ENCODE data around the gene SLC26A1.

SLC26A1 gene

DNA sequence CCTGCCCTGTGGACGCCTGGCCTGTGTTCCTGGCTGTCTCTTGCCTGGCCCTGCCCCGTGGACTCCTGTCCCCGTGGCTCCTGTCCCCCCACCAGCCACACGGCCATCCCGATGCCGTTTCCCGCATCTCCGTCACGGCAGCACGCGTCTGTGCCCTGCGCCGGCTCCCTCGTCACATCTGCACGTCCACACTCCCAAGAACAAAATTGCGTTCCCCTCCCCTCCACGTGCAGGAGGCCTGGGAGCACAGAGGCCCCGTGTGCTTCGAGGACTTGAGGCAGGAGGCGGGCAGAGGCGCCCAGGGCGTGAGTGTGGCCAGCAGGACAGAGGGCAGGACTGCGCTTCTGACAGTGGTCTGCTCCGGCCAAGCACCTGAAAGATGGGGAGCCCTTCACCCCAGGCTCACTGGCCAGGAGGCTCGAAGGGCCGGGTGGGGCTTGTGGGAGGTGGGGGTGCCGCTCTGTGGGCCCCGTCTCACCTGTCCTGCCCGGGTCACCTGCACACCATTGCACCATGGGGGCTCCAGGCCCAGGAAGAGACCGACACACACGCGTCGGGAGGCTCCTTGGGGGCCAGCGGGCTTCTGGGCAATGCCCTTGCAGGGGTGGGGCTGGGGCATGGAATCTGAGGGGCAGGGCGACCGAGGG is 35.5 kb upstream of the SLC26A1 start:
- DNase-seq, result no peak

DNA sequence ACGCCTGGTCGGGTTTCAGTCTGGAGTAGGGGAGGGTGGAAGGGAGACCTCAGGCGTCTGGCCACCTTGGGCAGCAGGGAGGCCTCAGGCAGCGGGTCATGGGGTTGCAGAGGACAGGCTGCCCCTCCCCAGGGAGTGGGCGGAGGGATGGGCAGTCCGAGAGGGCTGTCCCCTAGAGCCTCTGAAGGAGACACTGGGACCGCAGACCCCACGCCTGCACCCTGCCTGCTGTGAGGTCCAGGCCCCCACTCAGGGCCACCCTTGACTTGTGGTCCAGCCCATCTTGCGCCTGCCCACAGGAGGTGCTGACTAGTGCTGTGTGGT is 34.7 kb upstream of the SLC26A1 start:
- DNase-seq, result no peak

DNA sequence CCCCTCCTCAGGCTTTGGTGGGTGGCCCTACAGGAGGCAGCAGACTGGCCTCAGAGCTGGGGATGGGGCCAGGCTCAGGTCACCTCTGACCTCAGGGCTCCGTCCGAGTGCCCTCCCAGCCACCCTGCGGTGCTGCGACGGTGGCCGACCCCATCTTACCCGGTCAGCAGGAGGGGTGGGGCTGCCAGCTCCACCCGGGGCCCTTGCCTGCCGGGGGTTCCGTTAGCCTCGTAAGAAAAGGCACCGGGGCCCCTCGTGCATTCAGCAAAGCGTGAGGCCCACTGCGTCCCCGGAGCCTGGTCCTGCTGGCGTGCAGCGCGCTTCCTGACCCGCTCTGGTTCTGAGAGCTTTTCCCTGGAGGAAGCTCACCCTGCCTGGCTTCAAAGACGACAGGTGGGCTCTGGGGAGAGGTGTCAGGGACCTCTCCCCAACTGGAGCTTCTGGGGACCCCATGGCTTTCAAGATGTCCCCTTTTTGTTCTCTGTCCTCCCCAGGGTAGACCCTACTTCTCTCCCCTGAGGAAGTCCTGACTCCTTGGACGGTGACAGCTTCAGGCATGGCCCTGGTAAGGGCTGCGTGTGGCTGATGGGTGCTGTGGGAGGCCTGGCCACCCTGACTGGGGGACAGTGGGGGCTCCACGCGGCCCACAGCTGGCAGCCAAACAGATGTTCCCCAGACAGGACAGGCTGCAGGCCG is 34.2 kb upstream of the SLC26A1 start:
- no peak for DNase-seq

DNA sequence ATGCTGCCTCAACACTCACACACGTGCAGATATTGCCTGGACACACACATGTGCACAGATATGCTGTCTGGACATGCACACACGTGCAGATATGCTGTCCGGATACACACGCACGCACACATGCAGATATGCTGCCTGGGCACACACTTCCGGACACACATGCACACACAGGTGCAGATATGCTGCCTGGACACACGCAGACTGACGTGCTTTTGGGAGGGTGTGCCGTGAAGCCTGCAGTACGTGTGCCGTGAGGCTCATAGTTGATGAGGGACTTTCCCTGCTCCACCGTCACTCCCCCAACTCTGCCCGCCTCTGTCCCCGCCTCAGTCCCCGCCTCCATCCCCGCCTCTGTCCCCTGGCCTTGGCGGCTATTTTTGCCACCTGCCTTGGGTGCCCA is 32.9 kb upstream of the SLC26A1 start:
- DNase-seq, result peak in 1 of 4 experiments; percentile 48

DNA sequence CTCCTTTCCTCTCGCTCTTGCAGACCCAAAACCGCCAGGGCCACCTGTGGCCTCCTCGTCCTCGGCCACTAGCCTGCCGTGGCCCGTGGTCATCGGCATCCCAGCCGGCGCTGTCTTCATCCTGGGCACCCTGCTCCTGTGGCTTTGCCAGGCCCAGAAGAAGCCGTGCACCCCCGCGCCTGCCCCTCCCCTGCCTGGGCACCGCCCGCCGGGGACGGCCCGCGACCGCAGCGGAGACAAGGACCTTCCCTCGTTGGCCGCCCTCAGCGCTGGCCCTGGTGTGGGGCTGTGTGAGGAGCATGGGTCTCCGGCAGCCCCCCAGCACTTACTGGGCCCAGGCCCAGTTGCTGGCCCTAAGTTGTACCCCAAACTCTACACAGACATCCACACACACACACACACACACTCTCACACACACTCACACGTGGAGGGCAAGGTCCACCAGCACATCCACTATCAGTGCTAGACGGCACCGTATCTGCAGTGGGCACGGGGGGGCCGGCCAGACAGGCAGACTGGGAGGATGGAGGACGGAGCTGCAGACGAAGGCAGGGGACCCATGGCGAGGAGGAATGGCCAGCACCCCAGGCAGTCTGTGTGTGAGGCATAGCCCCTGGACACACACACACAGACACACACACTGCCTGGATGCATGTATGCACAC is 31.8 kb upstream of the SLC26A1 start:
- DNase-seq, result no peak

DNA sequence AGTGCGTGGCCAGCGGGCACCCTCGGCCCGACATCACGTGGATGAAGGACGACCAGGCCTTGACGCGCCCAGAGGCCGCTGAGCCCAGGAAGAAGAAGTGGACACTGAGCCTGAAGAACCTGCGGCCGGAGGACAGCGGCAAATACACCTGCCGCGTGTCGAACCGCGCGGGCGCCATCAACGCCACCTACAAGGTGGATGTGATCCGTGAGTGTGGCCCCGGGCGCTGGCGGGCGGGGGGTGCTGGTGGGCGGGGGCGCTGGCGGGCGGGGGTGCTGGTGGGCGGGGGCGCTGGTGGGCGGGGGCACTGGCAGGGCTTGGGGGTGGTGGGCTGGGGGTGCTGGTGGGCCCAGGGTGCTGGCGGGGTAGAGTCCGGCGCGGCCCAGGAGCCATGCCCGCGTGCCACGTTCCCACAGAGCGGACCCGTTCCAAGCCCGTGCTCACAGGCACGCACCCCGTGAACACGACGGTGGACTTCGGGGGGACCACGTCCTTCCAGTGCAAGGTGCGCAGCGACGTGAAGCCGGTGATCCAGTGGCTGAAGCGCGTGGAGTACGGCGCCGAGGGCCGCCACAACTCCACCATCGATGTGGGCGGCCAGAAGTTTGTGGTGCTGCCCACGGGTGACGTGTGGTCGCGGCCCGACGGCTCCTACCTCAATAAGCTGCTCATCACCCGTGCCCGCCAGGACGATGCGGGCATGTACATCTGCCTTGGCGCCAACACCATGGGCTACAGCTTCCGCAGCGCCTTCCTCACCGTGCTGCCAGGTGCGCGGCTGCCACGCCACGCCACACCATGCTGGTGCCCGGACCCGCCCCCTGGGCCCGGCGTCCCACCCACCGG is 30.9 kb upstream of the SLC26A1 start:
- DNase-seq, result no peak

DNA sequence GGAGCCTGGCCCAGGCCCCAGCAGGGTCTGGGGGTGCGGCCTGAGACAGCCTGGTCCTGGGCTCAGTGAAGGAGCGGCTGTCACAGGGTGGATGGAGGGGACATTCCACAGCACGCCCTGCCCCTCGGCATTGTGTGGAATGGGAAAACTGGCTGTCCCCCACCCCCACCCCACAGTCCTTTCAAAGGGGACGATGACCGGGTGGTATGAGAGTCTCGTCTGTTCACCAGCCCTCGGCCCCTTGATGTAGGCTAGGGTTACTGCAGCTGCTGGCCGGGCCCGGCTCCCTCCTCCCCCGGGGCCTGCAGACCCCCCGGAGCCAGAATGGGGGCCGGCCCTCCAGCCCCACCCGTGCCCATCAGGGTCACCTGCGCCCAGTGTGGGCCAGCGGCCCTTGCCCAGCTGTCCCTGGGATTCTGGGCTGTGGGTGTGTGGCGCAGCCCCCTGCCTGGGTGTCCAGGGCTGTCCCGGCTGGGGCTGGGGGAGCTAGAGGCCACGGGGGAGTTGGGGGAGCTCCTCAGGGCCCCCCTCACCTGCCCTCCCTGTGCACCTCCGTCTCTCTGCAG is 30.0 kb upstream of the SLC26A1 start:
- no peak for DNase-seq

DNA sequence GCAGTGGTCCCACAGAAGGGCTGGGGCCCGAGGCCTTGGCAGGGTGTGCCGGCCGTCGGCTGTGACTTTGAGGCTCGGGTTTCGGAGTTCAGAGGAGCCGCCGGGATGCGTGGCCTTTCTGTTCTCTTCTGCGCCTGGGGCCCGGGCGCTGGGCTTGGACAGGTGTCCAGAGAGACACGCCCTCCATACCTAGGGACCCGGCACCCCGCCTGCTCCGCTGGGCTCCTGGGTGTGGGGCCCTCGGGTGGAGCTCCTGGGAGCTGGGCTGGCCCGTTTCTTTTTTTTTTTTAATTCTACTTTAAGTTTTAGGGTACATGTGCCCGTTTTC is 29.5 kb upstream of the SLC26A1 start:
- no peak for DNase-seq

DNA sequence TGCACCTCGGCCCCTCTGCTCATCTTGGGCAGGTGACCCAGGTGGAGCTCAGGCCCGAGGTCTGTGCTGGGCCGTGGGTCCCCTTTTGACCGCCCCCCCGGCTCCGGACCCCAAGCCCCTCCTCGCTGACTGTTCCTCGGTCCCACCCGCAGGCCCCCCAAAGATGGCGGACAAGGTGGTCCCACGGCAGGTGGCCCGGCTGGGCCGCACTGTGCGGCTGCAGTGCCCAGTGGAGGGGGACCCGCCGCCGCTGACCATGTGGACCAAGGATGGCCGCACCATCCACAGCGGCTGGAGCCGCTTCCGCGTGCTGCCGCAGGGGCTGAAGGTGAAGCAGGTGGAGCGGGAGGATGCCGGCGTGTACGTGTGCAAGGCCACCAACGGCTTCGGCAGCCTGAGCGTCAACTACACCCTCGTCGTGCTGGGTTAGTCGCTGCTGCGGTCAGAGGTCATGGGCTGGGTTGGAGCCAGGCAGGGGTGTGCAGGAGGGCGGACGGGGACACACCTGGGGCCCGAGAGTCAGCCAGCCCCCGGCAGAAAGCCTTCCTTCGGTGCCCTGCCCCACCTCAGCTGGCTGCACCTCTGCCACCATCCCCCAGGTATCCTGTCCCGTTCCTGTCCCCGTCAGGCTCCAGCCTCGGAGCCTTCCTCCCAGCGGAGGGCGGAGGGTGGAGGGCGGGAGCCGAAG is 29.0 kb upstream of the SLC26A1 start:
- DNase-seq, result no peak

DNA sequence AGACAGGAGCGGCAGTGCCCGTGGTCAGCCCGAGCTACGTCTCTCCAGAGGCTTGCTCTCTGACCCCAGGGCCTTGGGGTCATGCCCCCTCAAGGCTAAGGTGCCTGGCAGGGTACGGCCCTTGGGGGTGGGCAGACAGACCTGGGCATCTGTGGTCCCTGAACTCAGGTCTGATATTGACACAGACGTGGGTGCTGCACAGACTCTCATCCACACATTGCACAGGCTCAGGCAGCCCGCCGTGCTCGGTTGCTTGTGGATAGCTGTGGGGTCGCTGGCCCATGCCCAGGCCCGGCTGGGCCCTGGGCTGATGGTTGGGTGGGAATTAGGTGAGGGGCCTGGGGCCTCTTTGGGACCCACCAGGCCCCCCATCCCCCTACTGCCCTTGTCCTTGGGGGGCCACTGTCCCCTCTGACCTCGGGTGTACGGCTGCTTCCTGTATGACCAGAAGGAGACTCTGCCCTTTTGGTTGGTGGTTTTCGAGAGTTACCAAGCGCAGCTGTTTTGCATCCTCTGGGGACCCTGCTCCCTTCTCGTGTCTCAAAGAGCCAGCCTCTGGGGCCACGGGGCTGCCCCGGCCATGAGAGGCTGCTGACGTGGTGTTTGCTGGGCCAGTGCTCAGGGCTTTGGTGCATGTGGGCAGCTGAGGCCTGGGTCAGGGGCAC is 28.3 kb upstream of the SLC26A1 start:
- DNase-seq, result no peak

DNA sequence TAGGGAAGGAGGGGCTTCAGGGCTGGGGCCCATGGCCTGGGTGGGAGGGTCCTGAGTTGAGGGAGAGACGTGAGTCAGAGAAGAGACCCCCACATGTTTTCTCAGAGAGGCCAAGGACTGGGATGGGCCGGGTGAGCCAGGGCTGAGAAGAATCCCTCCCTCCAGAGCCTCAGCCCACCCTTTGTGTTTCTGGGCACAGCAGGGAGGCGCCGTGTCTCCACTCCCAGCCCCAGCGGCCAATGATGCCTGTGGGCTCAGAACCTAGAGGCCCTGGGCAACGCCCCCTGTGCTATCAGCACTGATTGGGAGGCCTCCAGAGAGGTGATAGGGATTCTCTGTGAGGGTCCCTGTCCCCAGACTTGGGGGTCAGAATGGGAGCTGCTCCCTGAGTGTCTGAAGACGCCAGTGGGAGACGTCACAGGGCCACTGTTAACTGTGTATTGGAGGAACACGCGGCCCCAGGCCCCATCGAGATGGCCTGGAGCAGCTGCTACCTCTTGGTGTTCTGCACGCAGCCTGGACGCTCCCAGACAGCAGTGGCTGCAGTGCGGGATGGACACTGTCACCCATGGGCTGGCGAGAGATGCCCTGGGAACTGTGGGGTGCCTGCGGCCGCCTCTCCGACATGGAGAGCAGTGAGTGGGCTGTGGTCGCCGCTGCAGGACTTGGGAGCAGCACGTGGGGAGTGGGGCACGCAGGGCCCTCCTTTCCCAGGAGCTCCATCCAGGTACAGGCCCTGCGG is 26.7 kb upstream of the SLC26A1 start:
- DNase-seq, result no peak

DNA sequence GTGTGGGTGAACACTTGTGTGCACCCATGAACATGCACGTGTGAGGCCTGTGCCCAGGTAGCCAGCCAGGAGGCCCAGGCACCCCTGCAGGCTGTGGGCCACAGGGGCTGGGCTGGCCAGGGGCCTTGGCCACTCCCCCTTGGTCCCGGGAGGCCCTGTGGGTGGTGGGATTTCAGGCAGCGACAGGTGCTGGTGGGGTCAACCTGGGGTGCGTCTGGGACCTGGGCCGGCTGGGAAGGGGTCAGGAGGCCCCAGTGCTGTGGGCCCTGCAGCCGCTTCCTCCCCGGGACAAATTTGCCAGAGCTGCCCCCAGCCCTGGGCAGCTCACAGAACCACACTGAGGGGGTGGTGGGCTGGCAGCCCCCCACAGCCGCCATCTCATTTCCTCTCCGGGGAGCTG is 26.1 kb upstream of the SLC26A1 start:
- no peak for DNase-seq

DNA sequence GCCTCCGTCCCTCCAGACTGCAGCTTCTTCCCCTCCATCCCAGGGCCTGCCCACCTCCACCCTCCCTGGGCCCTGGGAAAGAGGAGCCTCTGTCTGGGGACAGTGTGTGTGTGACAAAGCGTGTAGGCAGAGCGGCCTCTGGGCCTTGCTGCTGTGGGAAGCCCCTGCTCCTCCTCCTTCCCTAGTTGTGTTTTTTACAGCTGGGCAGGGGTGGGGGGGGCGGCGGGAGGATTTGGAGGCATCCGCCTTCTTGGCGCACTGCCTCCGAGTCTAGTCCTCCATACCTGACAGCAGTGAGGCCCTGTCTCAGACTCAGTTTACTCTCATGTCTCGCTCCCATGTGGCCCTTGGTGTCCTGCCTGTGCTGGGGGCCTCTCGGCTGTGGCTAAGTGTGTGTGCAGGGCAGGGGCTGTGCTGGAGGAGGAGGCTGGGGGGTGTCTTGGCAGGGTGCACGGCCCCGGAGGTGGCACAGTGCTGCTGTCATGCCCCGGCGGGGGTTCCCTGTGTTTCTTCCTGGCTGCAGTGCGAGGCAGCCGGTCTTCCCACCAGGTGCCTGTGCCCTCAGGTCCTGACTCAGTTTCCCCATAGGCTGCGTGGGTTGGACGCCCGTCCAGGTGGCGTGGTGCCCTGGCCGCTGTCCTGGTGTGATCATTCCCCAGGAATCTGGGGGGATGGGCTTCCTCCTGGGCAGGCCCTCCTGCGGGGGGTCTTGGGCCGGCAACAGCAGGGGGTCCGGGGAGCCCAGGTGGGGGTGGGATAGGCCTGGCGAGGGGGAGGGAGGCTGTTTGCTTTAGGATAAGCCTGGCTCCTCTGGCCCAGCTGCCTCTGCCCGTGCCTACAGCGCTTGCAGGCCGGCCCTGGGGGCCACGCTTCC is 25.2 kb upstream of the SLC26A1 start:
- DNase-seq, result no peak

DNA sequence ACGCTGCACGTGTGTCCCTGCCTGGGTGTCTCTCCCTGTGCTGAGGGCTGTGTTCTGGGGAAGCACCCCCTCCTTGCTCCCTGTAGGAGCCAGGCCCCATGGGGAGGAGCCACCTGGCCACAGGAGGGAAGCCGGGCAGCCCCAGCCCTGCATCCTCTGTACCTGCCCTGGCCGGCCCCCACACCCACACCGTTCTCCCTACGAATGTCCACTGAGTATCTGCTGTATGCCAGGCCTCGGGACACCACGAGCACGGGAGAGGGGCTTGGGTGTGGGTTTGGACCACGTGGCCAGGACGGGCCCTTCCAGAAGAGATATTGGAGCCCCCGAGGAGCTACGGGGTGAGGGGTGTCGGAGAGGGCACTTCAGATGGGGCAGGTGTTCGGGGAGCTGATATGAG is 24.5 kb upstream of the SLC26A1 start:
- DNase-seq, result no peak

DNA sequence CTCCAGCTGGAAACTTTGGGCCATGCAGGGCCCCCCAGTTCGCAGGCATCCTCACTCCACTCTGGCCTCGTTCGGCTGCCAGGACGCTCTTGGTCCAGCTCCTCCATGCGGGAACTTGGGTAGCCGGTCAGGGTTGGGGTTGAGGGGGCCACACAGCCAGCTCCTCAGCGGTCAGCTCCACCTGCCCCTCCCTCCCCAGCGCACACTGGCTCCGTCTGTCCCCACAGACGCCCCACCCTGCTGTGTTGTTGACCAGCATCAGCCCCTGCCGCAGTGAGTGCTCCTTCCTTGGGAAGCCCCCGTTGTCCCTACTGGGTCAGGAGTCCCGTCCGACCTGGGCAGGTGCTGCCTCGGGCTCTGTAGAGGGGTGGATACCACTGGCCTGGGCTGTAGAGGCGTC is 24.0 kb upstream of the SLC26A1 start:
- no peak for DNase-seq

DNA sequence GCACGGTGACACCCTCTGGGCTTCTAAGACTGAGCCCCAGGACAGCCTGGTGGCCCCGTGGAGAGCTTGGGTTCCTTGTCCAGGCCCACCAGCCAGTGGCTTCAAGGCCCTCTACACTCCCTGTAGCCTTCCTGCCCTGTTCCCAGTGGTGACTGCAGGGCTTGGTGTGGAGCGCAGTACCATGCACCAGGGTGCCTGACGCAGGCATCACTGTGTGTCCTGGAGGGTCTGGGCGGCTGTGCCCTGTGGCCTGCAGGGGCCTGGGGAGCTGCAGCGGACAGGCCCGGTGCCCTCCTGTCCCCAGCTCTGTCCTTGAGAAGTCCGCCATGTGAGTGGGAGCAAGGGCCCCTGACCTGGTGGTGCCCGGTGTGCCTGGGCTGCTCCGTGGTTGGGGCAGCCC is 22.5 kb upstream of the SLC26A1 start:
- DNase-seq, result no peak

DNA sequence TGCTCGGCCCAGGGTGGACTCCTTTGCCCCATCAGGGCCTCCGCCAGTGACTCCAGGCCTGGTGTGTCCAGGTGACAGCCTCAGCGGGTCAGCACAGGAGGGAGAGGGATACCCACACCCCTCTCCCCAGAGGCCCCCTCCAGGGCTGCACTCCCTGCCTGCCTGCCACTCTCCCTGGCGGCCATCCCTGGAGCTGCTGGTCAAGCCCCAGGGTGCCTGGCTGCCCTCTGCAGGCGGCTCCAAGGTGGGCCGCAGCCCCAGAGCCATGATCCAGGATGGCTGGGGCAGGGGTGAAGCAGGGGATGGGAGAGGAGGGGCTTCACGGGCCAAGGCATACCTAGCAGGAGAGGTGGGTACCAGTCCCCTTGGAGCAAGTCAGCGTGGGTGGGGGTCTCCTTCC is 22.0 kb upstream of the SLC26A1 start:
- DNase-seq, result no peak

DNA sequence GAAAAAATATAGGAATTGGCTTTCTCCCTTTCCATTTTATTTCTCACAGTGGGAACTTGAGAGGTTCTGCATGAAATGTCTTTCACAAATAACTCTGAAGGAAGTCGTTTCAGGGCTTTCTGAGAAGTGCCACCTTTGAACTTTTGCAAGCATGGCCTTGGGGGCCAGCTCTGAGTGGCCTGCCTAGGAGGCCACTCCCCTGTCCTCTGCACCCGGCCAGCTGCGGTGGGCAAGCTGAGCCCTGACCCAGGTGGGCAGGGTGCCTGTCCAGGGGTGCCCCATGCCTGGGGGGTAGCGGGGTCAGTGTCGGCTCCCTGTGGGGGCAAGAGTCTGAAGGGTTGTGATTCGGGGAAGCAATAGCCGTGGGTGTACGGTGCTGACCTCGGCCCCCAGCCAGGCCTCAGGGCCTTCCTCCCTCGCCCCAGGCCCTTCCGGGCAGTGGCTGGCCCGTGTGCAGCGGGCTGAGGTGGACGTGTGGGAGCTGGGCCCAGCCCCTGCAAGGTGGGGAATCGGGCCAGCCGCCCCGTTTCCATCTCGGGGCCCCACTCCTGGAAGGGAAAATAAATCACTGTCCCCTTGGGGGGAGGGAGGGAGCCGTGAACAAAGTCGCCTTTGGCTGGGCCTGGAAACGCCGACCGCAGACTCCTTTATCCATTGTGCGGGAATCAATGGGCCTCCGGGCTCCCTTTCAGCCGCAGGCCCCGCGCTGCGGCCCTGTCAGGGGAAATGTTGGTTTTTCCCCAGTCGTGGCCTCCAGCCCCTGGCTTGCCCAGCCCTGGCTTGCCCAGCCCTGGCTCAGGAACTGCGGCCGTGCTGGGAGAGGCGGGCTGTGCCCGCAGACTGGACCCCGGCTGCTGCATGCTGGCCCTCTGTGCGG is 21.3 kb upstream of the SLC26A1 start:
- DNase-seq, result peak; percentile 30 to 47 (median 39)
